Measurements from ENCODE around the gene PIPOX.

DNA sequence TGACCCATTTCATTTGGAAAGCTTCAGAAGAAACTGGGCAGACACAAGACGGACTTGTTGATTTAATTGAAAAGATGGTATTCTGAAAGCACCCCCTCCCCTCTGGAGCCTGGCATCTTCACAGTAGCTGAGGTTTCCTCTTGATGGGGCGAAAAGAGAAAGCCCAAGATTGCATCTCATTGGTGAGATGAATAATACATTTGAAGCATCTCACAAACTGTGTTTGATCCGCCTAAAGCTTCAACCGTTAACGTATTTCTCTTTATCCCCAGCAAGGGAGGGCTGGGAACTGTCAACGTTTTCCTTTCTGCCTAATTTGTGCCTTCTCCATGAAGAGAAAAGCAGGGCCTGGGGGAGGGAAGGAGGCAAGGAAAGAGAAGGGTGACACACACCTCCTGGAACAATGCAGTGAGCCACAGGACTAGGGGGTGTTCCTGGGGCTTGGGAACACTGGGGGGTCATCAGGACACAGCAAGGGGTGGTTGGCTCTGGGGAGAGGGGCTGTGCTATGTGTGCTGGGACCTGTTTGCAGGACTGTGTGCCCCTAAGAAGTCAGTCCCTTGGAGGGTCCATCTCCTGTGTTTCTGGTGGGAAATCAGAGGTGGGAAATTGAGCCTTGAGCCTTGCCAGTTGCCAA is 18.5 kb upstream of the PIPOX start:
- no peak for TF ChIP-seq ZNF408 (CRISPR knock-in tag; IDR thresholded peaks at IDR 0.05; ENCODE audit: low read depth)
- TF ChIP-seq, protein P1, sequence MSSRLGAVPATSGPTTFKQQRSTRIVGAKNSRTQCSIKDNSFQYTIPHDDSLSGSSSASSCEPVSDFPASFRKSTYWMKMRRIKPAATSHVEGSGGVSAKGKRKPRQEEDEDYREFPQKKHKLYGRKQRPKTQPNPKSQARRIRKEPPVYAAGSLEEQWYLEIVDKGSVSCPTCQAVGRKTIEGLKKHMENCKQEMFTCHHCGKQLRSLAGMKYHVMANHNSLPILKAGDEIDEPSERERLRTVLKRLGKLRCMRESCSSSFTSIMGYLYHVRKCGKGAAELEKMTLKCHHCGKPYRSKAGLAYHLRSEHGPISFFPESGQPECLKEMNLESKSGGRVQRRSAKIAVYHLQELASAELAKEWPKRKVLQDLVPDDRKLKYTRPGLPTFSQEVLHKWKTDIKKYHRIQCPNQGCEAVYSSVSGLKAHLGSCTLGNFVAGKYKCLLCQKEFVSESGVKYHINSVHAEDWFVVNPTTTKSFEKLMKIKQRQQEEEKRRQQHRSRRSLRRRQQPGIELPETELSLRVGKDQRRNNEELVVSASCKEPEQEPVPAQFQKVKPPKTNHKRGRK (tag; IDR thresholded peaks at IDR 0.05), result no peak
- TF ChIP-seq MEIS2 (IDR thresholded peaks at IDR 0.05; ENCODE audit: partially characterized antibody), result no peak
- no peak for TF ChIP-seq U2AF1 (optimal IDR thresholded peaks at IDR 0.05; ENCODE audit: low read depth, low read length)
- no peak for TF ChIP-seq FOXJ2 (tag; IDR thresholded peaks at IDR 0.05)
- TF ChIP-seq, protein P2, sequence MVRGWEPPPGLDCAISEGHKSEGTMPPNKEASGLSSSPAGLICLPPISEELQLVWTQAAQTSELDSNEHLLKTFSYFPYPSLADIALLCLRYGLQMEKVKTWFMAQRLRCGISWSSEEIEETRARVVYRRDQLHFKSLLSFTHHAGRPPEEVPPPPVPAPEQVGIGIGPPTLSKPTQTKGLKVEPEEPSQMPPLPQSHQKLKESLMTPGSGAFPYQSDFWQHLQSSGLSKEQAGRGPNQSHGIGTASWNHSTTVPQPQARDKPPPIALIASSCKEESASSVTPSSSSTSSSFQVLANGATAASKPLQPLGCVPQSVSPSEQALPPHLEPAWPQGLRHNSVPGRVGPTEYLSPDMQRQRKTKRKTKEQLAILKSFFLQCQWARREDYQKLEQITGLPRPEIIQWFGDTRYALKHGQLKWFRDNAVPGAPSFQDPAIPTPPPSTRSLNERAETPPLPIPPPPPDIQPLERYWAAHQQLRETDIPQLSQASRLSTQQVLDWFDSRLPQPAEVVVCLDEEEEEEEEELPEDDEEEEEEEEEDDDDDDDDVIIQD (CRISPR knock-in tag; IDR thresholded peaks at IDR 0.05), result no peak
- TF ChIP-seq, protein P3, sequence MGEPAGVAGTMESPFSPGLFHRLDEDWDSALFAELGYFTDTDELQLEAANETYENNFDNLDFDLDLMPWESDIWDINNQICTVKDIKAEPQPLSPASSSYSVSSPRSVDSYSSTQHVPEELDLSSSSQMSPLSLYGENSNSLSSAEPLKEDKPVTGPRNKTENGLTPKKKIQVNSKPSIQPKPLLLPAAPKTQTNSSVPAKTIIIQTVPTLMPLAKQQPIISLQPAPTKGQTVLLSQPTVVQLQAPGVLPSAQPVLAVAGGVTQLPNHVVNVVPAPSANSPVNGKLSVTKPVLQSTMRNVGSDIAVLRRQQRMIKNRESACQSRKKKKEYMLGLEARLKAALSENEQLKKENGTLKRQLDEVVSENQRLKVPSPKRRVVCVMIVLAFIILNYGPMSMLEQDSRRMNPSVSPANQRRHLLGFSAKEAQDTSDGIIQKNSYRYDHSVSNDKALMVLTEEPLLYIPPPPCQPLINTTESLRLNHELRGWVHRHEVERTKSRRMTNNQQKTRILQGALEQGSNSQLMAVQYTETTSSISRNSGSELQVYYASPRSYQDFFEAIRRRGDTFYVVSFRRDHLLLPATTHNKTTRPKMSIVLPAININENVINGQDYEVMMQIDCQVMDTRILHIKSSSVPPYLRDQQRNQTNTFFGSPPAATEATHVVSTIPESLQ (CRISPR knock-in tag; IDR thresholded peaks at IDR 0.05), result no peak
- TF ChIP-seq CEBPB (tag; IDR thresholded peaks at IDR 0.05), result no peak
- TF ChIP-seq ZBTB17 (CRISPR knock-in tag; IDR thresholded peaks at IDR 0.05), result no peak
- TF ChIP-seq TAF1 (IDR thresholded peaks at IDR 0.05; ENCODE audit: control insufficient read depth, extremely low read depth, insufficient read depth, low read length, severe bottlenecking), result no peak
- no peak for TF ChIP-seq POLR2A (conservative IDR thresholded peaks at IDR 0.05)
- TF ChIP-seq E2F5 (CRISPR knock-in tag; IDR thresholded peaks at IDR 0.05), result no peak
- TF ChIP-seq EGR1 (conservative IDR thresholded peaks at IDR 0.05), result no peak
- TF ChIP-seq MAFK (IDR thresholded peaks at IDR 0.05; ENCODE audit: low read length), result no peak

Measured in K562 (cell line).